ENCODE data around the gene ZWILCH. TPM values are rescaled to one million over a fixed set of nuclear protein-coding genes. Genes with fewer than 3 reads are reported as not detected.
"Not testable (repeated sequence)": the region's sequence is repeated elsewhere in the genome, so short reads cannot be mapped to it uniquely, and the experiment has no call there.

ZWILCH gene
- total RNA-seq, 1 donor from 2014 or later = 4.1 TPM

GRCh38 chr15:66502491-66502890, 2.6 kb upstream of the ZWILCH start:
- Histone ChIP-seq H3K36me3 (peaks cover 56% of the 10 kb centered on the region), H3K27ac (no peak overlapping the region), H3K4me1 (peaks cover 45% of the 10 kb centered on the region), H3K9me3 (no peaks in the 10 kb centered on the region), H3K4me3 (peak overlapping the region; percentile 99), H3K27me3 (ENCODE audit: low read depth) (no peaks in the 10 kb centered on the region)
- intact Hi-C loops (cut with DNase I) = no loop called here
- DNase-seq (no peak), ATAC-seq (no peak)
- TF ChIP-seq CTCF (IDR thresholded peaks at IDR 0.05) = no peak

DNA sequence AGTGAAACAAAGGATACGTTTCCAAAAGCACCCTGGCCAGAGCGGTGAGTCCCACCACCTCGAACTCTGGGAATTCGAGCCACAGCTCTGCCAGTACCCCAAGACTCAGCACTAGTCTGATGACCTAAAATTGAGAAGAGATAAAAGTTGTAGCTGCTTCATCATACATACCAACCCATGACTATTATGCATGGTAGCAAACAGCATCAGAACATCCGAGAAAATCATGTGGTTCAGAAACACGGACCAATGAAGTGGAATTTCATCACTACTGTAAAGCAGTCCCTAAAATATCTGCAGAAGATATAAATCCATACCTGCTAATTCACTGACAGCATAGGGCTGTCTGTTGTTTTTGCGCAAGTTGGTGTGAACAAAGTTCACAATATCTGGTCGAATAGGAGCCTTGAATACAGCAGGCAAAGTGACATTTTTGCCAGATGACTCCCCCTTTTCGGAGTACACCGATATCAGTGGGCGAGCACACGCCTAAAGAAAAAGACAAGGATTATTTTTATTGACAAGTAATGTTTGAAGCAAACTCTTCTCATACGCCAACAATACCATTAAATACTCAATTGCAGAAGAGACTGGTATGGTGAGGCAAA, 2.0 kb upstream of the ZWILCH start:
- Histone ChIP-seq H3K36me3 (peaks cover 53% of the 10 kb centered on the region), H3K4me1 (peaks cover 40% of the 10 kb centered on the region), H3K4me3 (peak overlapping the region; percentile 99)
- DNase-seq; H3K27ac ChIP-seq; ATAC-seq; H3K9me3 ChIP-seq; intact Hi-C loops (cut with DNase I); H3K27me3 ChIP-seq (ENCODE audit: low read depth): not testable (repeated sequence)

- intact Hi-C loops (cut with DNase I) = no loop called here
Measured at GRCh38 chr15:66503780-66504562, 1.2 kb upstream of the ZWILCH start.

DNA sequence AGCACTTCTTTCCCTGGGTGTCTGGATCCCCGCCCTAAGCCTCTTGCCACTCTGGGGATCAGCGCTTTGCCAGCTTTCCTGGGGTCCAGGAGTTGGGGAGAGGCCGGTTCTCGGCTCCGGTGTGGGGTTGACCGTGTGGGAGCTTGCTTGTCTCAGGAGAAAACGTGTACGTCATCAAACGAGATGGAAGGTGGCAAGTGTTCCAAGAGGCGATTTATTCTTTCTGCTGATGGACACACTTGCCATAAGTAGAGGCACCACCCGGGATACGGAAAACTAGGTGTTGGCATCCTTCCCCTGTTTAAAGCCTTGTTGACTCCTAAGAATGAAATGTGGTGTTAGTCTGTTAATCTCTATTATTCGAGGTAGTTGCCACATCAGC, 295 bp downstream of the ZWILCH start:
- peaks cover 38% of the 10 kb centered on the region for H3K4me1 ChIP-seq
- ATAC-seq = peak in 1 of 2 donors; percentile 45
- peak overlapping the region; percentile 99 for H3K4me3 ChIP-seq
- TF ChIP-seq CTCF (IDR thresholded peaks at IDR 0.05) = no peak
- intact Hi-C loops (cut with DNase I) = no loop called here
- peak overlapping the region; percentile 97 for H3K27ac ChIP-seq
- H3K9me3 ChIP-seq = no peaks in the 10 kb centered on the region
- H3K36me3 ChIP-seq = peaks cover 30% of the 10 kb centered on the region
- no peak for DNase-seq
- H3K27me3 ChIP-seq (ENCODE audit: low read depth) = no peaks in the 10 kb centered on the region

More at GRCh38 chr15:66503780-66504562, 1.2 kb upstream of the ZWILCH start:
- TF ChIP-seq CTCF (IDR thresholded peaks at IDR 0.05) = no peak
- no peak for ATAC-seq
- no peaks in the 10 kb centered on the region for H3K9me3 ChIP-seq
- H3K27ac ChIP-seq = peak overlapping the region; percentile 97
- no peaks in the 10 kb centered on the region for H3K27me3 ChIP-seq (ENCODE audit: low read depth)
- DNase-seq = no peak
- peak overlapping the region; percentile 99 for H3K4me3 ChIP-seq
- peaks cover 38% of the 10 kb centered on the region for H3K4me1 ChIP-seq
- H3K36me3 ChIP-seq = peaks cover 44% of the 10 kb centered on the region

- H3K27me3 ChIP-seq (ENCODE audit: low read depth) = no peaks in the 10 kb centered on the region
- ATAC-seq (no peak), DNase-seq (no peak)
- H3K9me3 ChIP-seq = no peaks in the 10 kb centered on the region
- peak overlapping the region; percentile 99 for H3K4me3 ChIP-seq
- H3K27ac ChIP-seq = peak overlapping the region; percentile 97
- intact Hi-C loops (cut with DNase I) = no loop called here
- H3K36me3 ChIP-seq = peaks cover 26% of the 10 kb centered on the region
- H3K4me1 ChIP-seq = peaks cover 38% of the 10 kb centered on the region
- TF ChIP-seq CTCF (IDR thresholded peaks at IDR 0.05) = no peak
Measured at GRCh38 chr15:66505818-66506217, 692 bp downstream of the ZWILCH start.

DNA sequence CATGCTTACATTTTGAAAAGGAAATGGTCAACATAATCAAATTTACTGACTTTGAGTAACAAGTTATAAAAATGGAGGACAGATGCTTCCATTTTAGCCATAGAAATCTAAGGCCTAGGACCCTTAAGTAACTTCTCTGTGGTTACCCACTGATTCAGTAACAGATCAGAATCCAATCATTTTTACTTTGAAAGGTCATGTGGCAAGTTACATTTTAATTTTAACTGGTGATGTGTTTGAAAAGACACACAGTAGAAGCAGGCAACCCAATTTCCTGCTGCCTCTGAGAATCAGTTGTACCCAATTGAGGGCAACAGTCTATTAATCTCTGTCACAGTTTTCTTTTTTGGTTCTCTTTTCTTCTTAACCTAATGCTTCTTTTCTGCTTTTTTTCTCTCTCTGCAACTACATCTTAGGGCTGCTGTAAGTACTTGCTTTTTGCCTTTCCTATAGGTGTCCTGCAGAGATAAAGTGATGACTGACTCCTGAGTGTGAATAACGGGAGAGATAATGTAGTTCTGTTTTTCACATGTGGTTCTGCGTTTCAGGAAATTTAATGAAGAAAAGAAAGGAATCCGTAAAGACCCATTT, 3.3 kb downstream of the ZWILCH start:
- TF ChIP-seq CTCF (IDR thresholded peaks at IDR 0.05) = no peak
- intact Hi-C loops (cut with DNase I) = no loop called here
- Histone ChIP-seq H3K27ac (no peak overlapping the region), H3K4me1 (peaks cover 17% of the 10 kb centered on the region), H3K4me3 (no peak overlapping the region), H3K9me3 (no peaks in the 10 kb centered on the region), H3K27me3 (ENCODE audit: low read depth) (no peaks in the 10 kb centered on the region), H3K36me3 (peaks cover under 1% of the 10 kb centered on the region)
- DNase-seq = no peak
- no peak for ATAC-seq

Data from lower lobe of right lung (tissue), 2 donors.